H9 (cell line): Measurements from ENCODE around the gene KIF22. TPM values are rescaled to one million over a fixed set of nuclear protein-coding genes. Genes with fewer than 3 reads are reported as not detected.

ENCODE experiments used
- DNase-seq: peaks from one replicate; pipeline ENCODE4 v3.0.0-alpha.2; 2017
- H2AFZ ChIP-seq: one replicate; pipeline ENCODE4 v1.6.1; 2013; ENCODE audit warnings: mild to moderate bottlenecking, low read length, control low read depth, moderate library complexity
- H2AK5ac ChIP-seq: 2 replicates; pipeline ENCODE4 v1.6.1; 2013; ENCODE audit warnings: low read length, control low read depth, mixed read lengths; ENCODE audit not compliant: insufficient read length
- H2BK120ac ChIP-seq: one replicate; pipeline ENCODE4 v1.6.1; 2013; ENCODE audit warnings: low read depth, mild to moderate bottlenecking, low read length, control low read depth, inconsistent platforms; ENCODE audit not compliant: poor library complexity, severe bottlenecking
- H2BK12ac ChIP-seq: 2 replicates; pipeline ENCODE4 v1.6.1; 2013; ENCODE audit warnings: low read length, control low read depth, mixed read lengths, low read depth; ENCODE audit not compliant: insufficient read length
- H2BK15ac ChIP-seq: 2 replicates; pipeline ENCODE4 v1.6.1; 2013; ENCODE audit warnings: low read depth, low read length, control low read depth
- H2BK20ac ChIP-seq: one replicate; pipeline ENCODE4 v1.6.1; 2013; ENCODE audit warnings: low read depth, mild to moderate bottlenecking, low read length, control low read depth, inconsistent platforms; ENCODE audit not compliant: poor library complexity, severe bottlenecking
- H2BK5ac ChIP-seq: 2 replicates; pipeline ENCODE4 v1.6.1; 2013; ENCODE audit warnings: low read length, control low read depth, mixed read lengths; ENCODE audit not compliant: insufficient read length
- H3K14ac ChIP-seq: 2 replicates; pipeline ENCODE4 v1.6.1; 2013; ENCODE audit warnings: low read length, control low read depth; ENCODE audit not compliant: insufficient read depth
- H3K18ac ChIP-seq: 2 replicates; pipeline ENCODE4 v1.6.1; 2013; ENCODE audit warnings: low read depth, mild to moderate bottlenecking, mixed read lengths, low read length, control low read depth; ENCODE audit not compliant: insufficient read length
- H3K23ac ChIP-seq: 2 replicates; pipeline ENCODE4 v1.6.1; 2013; ENCODE audit warnings: low read length, control low read depth, mixed read lengths, low read depth; ENCODE audit not compliant: insufficient read length
- H3K23me2 ChIP-seq: 2 replicates; pipeline ENCODE4 v1.6.1; 2013; ENCODE audit warnings: low read depth, mild to moderate bottlenecking, mixed read lengths, low read length, control low read depth; ENCODE audit not compliant: insufficient read length, poor library complexity, severe bottlenecking
- H3K27ac ChIP-seq: 2 replicates; pipeline ENCODE4 v1.5.1; 2013; ENCODE audit warnings: low read length, control low read depth, mixed read lengths, low read depth; ENCODE audit not compliant: insufficient read length
- H3K27me3 ChIP-seq: 2 replicates; pipeline ENCODE4 v1.6.1; 2013; ENCODE audit warnings: low read length, control low read depth, inconsistent platforms; ENCODE audit not compliant: insufficient read depth
- H3K4ac ChIP-seq: 2 replicates; pipeline ENCODE4 v1.6.1; 2013; ENCODE audit warnings: low read depth, mild to moderate bottlenecking, control low read depth, inconsistent platforms, low read length, moderate library complexity
- H3K4me1 ChIP-seq: 2 replicates; pipeline ENCODE4 v1.6.1; 2013; ENCODE audit warnings: low read length, control low read depth, inconsistent platforms; ENCODE audit not compliant: insufficient read depth
- H3K4me2 ChIP-seq: 2 replicates; pipeline ENCODE4 v1.6.1; 2013; ENCODE audit warnings: low read length, control low read depth, mixed read lengths; ENCODE audit not compliant: insufficient read length, insufficient read depth
- H3K56ac ChIP-seq: 2 replicates; pipeline ENCODE4 v1.6.1; 2013; ENCODE audit warnings: low read depth, mild to moderate bottlenecking, mixed read lengths, low read length, control low read depth; ENCODE audit not compliant: insufficient read length
- H3K79me1 ChIP-seq: 2 replicates; pipeline ENCODE4 v1.6.1; 2013; ENCODE audit warnings: low read depth, mild to moderate bottlenecking, moderate library complexity, low read length, control low read depth, inconsistent platforms; ENCODE audit not compliant: insufficient read depth, poor library complexity, severe bottlenecking
- H3K79me2 ChIP-seq: 2 replicates; pipeline ENCODE4 v1.6.1; 2013; ENCODE audit warnings: low read length, control low read depth, inconsistent platforms; ENCODE audit not compliant: insufficient read depth
- H3K9ac ChIP-seq: 2 replicates; pipeline ENCODE4 v1.6.1; 2013; ENCODE audit warnings: low read length, control low read depth, mixed read lengths; ENCODE audit not compliant: insufficient read length; ENCODE audit errors: extremely low read depth
- H3K9me3 ChIP-seq: one replicate; pipeline ENCODE4 v1.6.1; 2013; ENCODE audit warnings: low read depth, low read length, inconsistent platforms; ENCODE audit not compliant: control insufficient read depth
- H3T11ph ChIP-seq: one replicate; pipeline ENCODE4 v1.6.1; 2013; ENCODE audit warnings: mild to moderate bottlenecking, low read length, control low read depth, inconsistent platforms
- H4K20me1 ChIP-seq: one replicate; pipeline ENCODE4 v1.6.1; 2013; ENCODE audit not compliant: control insufficient read depth, insufficient read length, insufficient read depth
- H4K5ac ChIP-seq: 2 replicates; pipeline ENCODE4 v1.6.1; 2013; ENCODE audit warnings: low read depth, mild to moderate bottlenecking, mixed read lengths, low read length, control low read depth; ENCODE audit not compliant: insufficient read length
- H4K8ac ChIP-seq: replicated peaks from 2 replicates; pipeline ENCODE4 v1.6.1; 2013; ENCODE audit warnings: low read length, control low read depth, mixed read lengths, low read depth; ENCODE audit not compliant: insufficient read length
- H4K91ac ChIP-seq: 2 replicates; pipeline ENCODE4 v1.6.1; 2013; ENCODE audit warnings: low read depth, mild to moderate bottlenecking, moderate library complexity, mixed read lengths, low read length, control low read depth; ENCODE audit not compliant: insufficient read length
- H3K27ac Mint-ChIP-seq, 3 experiments: 2 replicates in 2 of 3; 3 replicates in 1 of 3; pipeline ENCODE4 v1.8.0; 2020 to 2021; ENCODE audit warnings: mixed read lengths in 3 of 3, mild to moderate bottlenecking in 1 of 3, moderate library complexity in 1 of 3
- H3K27me3 Mint-ChIP-seq: 2 replicates; pipeline ENCODE4 v1.8.0; 2021; ENCODE audit warnings: low read depth, mild to moderate bottlenecking, moderate library complexity, mixed read lengths
- H3K36me3 Mint-ChIP-seq, 3 experiments: 2 replicates in 2 of 3; 3 replicates in 1 of 3; pipeline ENCODE4 v1.8.0; 2020 to 2021; ENCODE audit warnings: low read depth in 3 of 3, mixed read lengths in 3 of 3; ENCODE audit not compliant: insufficient read depth in 1 of 3
- H3K4me1 Mint-ChIP-seq, 2 experiments: 2 replicates each; pipeline ENCODE4 v1.8.0; 2020; ENCODE audit warnings: mixed read lengths in 2 of 2
- H3K4me3 Mint-ChIP-seq, 2 experiments: 2 replicates in 1 of 2; 3 replicates in 1 of 2; pipeline ENCODE4 v1.8.0; 2020 to 2021; ENCODE audit warnings: mild to moderate bottlenecking in 2 of 2, mixed read lengths in 2 of 2, moderate library complexity in 1 of 2
- H3K9me3 Mint-ChIP-seq, 2 experiments: 2 replicates in 1 of 2; 3 replicates in 1 of 2; pipeline ENCODE4 v1.8.0; 2020; ENCODE audit warnings: mild to moderate bottlenecking in 2 of 2, mixed read lengths in 2 of 2, moderate library complexity in 1 of 2
- WGBS: extraction: QIAGEN DNeasy Blood & Tissue Kit; methylation state at CpG from one replicate; pipeline ENCODE4 v1.1.7; 2013; ENCODE audit warnings: missing lambda C conversion rate, low lambda C conversion rate, mixed read lengths; ENCODE audit not compliant: insufficient read length; ENCODE audit errors: extremely low coverage; 5-methylcytosine and 5-hydroxymethylcytosine counted together
- total RNA-seq: library from RNA; stranded (reverse); gene quantifications from 2 replicates; pipeline ENCODE4 v1.2.1, GENCODE V29; 2021
- TF ChIP-seq, protein P1 (sequence below): fragments of 200-600 bp; sonication (generic); conservative IDR thresholded peaks from 3 replicates; pipeline ENCODE4 v1.8.0; 2021; ENCODE audit warnings: antibody characterized with exemption, mild to moderate bottlenecking

The KIF22 gene
- total RNA-seq, 1 experiment from 2014 or later, result 151 TPM

- Histone ChIP-seq H3K4me2 (no peak overlapping the region), H4K8ac (no peak overlapping the region), H2BK15ac (no peak overlapping the region), H2BK5ac (no peak overlapping the region), H3K18ac (no peak overlapping the region), H2BK12ac (no peak overlapping the region), H4K5ac (no peak overlapping the region), H3K14ac (no peak overlapping the region), H3K27ac (no peak overlapping the region), H3K27me3 (no peaks in the 10 kb centered on the region), H2AFZ (no peak overlapping the region), H3K23ac (no peak overlapping the region), H3K79me2 (peaks cover 36% of the 10 kb centered on the region), H3K4ac (no peak overlapping the region), H3K9me3 (no peaks in the 10 kb centered on the region), H2BK20ac (no peak overlapping the region), H3K9ac (no peak overlapping the region), H3T11ph (no peak overlapping the region), H3K23me2 (peaks cover 5% of the 10 kb centered on the region), H4K91ac (no peak overlapping the region), H3K56ac (no peak overlapping the region), H3K79me1 (peaks cover 7% of the 10 kb centered on the region), H2BK120ac (no peak overlapping the region), H2AK5ac (no peak overlapping the region), H4K20me1 (no peaks in the 10 kb centered on the region), H3K4me1 (no peaks in the 10 kb centered on the region; the same call in 1 of the 2 replicates)
- no CpG with 5 or more reads among the region's 3 CpGs for WGBS
- DNase-seq, result no peak
- TF ChIP-seq, protein P1, sequence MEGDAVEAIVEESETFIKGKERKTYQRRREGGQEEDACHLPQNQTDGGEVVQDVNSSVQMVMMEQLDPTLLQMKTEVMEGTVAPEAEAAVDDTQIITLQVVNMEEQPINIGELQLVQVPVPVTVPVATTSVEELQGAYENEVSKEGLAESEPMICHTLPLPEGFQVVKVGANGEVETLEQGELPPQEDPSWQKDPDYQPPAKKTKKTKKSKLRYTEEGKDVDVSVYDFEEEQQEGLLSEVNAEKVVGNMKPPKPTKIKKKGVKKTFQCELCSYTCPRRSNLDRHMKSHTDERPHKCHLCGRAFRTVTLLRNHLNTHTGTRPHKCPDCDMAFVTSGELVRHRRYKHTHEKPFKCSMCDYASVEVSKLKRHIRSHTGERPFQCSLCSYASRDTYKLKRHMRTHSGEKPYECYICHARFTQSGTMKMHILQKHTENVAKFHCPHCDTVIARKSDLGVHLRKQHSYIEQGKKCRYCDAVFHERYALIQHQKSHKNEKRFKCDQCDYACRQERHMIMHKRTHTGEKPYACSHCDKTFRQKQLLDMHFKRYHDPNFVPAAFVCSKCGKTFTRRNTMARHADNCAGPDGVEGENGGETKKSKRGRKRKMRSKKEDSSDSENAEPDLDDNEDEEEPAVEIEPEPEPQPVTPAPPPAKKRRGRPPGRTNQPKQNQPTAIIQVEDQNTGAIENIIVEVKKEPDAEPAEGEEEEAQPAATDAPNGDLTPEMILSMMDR, result no peak
- H3K36me3 Mint-ChIP-seq, result peaks cover 36 to 68% (median 53%) of the 10 kb centered on the region in 3 experiments
- peaks cover 1% of the 10 kb centered on the region; the same call in 1 of the 2 replicates for H3K27me3 Mint-ChIP-seq
- H3K4me3 Mint-ChIP-seq, result no peak overlapping the region
- H3K4me1 Mint-ChIP-seq, result peaks cover 20 to 25% of the 10 kb centered on the region in 2 experiments
- no peaks in the 10 kb centered on the region for H3K9me3 Mint-ChIP-seq
- H3K27ac Mint-ChIP-seq, result no peak overlapping the region
Measured at GRCh38 chr16:29794231-29794710, 3.7 kb downstream of the KIF22 start.
